BLaER1 treated with 17β-estradiol and CSF1 and Interleukin-3, amounts not matched to agents 10 nM and 100 nM (cell line): ENCODE results near the gene ZNFX1.

Source experiments
- H3K27ac ChIP-seq, 11 experiments: shearing (Covaris generic); formaldehyde crosslinking; 2 replicates each; pipeline ENCODE4 v1.8.1; 2022
- H3K27me3 ChIP-seq, 11 experiments: shearing (Covaris generic); formaldehyde crosslinking; 2 replicates each; pipeline ENCODE4 v1.8.1; 2022
- H3K36me3 ChIP-seq, 11 experiments: shearing (Covaris generic); formaldehyde crosslinking; 2 replicates each; pipeline ENCODE4 v1.8.1; 2022
- H3K4me1 ChIP-seq, 10 experiments: shearing (Covaris generic); formaldehyde crosslinking; 2 replicates each; pipeline ENCODE4 v1.8.1; 2022
- H3K4me2 ChIP-seq, 11 experiments: shearing (Covaris generic); formaldehyde crosslinking; 2 replicates each; pipeline ENCODE4 v1.8.1; 2022
- H3K4me3 ChIP-seq, 10 experiments: shearing (Covaris generic); formaldehyde crosslinking; 2 replicates each; pipeline ENCODE4 v1.8.1; 2022
- H3K9ac ChIP-seq, 11 experiments: shearing (Covaris generic); formaldehyde crosslinking; 2 replicates each; pipeline ENCODE4 v1.8.1; 2022
- H3K9me3 ChIP-seq, 11 experiments: shearing (Covaris generic); formaldehyde crosslinking; replicated peaks in 1 of 11; 2 replicates each; pipeline ENCODE4 v1.8.1; 2022
- H4K20me1 ChIP-seq, 11 experiments: shearing (Covaris generic); formaldehyde crosslinking; 2 replicates each; pipeline ENCODE4 v1.8.1; 2022
- Cebpa-rat ChIP-seq, 11 experiments: shearing (Covaris generic); IDR thresholded peaks; 2 replicates each; pipeline ENCODE4 v1.8.1; 2022

ZNFX1 gene

DNA sequence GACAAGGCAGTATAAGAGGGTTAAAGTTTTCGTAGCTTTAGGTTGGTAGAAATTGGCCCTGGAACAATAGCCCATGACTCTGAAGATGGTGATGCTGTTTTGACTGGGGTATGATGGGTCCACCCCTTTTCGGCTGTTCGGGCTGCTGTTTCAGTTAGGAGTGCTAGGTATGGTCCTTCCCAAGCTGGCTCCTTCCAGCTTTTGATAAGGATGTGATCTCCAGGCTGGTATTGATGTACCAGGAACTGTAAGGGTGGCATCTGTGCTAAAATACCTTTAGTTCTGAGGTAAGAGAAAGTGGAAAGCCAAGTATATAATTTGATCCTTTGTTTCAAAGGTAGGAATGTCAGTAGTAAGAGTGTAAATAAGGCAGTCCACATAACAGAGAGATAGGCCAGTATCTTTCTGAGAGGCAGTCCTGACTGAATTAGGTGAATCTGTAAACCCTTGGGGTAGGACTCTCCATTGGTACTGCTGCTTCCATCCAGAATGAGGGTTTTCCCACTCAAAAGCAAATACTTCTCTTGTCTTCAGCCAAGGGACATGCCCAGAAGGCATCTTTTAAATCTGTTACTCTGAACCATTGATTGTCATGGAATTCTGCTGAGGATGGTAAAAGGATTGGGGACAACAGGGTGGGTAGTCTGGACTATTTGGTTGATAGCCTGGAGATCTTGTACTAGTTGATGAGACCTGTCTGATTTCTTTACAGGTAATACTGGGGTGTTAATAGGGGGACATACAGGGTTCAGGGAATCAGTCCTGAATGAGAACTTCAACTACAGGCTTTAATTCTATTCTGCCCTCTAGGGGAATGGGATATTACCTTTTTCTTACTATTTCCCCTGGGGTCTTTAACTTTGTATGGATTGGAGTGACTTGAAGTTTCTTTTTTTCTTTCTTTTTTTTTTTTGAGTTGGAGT is 6.1 kb upstream of the ZNFX1 start:
- H3K4me1 ChIP-seq, result peaks cover 24 to 68% (median 51%) of the 10 kb centered on the region in 10 experiments; a peak in 19 of 20 replicates
- H4K20me1 ChIP-seq, result peaks cover 94 to 100% (median 100%) of the 10 kb centered on the region in 11 experiments
- peak overlapping the region in 8 of 11 experiments; percentile 95 to 100 (median 98); a peak in 8 of 22 replicates for H3K9ac ChIP-seq
- no peak for TF ChIP-seq Cebpa-rat (IDR thresholded peaks at IDR 0.05)
- peak overlapping the region; percentile 76 to 98 (median 90); a peak in 19 of 20 replicates for H3K4me3 ChIP-seq
- peak overlapping the region; percentile 56 to 92 (median 84) for H3K4me2 ChIP-seq
- H3K27me3 ChIP-seq, result no peaks in the 10 kb centered on the region; a peak in 1 of 22 replicates
- peaks cover 77 to 98% (median 85%) of the 10 kb centered on the region in 11 experiments for H3K9me3 ChIP-seq
- H3K36me3 ChIP-seq, result peaks cover 100% of the 10 kb centered on the region in 11 experiments
- peak overlapping the region in 4 of 11 experiments; percentile 8 to 99 (median 98); a peak in 4 of 22 replicates for H3K27ac ChIP-seq

DNA sequence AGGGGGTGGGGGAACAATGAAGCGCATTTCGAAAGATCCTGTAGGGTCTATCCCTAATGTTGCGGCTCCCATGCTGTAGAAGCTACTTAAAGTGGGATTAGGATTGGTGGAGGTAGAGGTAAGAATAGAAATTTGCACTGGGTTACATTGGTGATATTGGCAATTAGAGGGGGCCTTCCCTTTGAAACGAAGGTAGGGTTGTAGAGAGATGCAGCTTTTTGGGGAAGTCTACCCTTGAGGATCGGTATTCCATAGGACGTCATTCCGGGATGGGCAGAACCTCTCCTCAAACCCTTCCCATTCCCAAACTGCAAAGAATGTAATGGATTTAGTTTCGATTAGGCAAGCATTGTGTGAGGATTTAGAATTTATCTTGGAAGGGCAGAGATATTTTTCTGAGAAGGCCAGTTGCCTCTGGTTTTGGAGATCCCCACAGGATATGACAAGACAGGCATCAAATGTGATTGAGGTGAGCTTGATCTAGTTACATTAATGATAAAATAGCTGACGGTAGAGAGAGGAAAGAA is 5.4 kb upstream of the ZNFX1 start:
- peak overlapping the region; percentile 76 to 98 (median 90); a peak in 19 of 20 replicates for H3K4me3 ChIP-seq
- peak overlapping the region in 6 of 11 experiments; percentile 95 to 99 (median 98); a peak in 4 of 22 replicates for H3K27ac ChIP-seq
- peaks cover 77 to 92% (median 85%) of the 10 kb centered on the region in 11 experiments for H3K9me3 ChIP-seq
- H3K4me1 ChIP-seq, result peaks cover 24 to 68% (median 51%) of the 10 kb centered on the region in 10 experiments; a peak in 19 of 20 replicates
- peaks cover 88 to 97% (median 95%) of the 10 kb centered on the region in 11 experiments for H4K20me1 ChIP-seq
- H3K36me3 ChIP-seq, result peaks cover 94 to 96% (median 95%) of the 10 kb centered on the region in 11 experiments
- H3K9ac ChIP-seq, result peak overlapping the region in 9 of 11 experiments; percentile 2 to 100 (median 97); a peak in 11 of 22 replicates
- no peak for TF ChIP-seq Cebpa-rat (IDR thresholded peaks at IDR 0.05)
- H3K27me3 ChIP-seq, result no peaks in the 10 kb centered on the region; a peak in 1 of 22 replicates
- H3K4me2 ChIP-seq, result peak overlapping the region; percentile 56 to 92 (median 84)

DNA sequence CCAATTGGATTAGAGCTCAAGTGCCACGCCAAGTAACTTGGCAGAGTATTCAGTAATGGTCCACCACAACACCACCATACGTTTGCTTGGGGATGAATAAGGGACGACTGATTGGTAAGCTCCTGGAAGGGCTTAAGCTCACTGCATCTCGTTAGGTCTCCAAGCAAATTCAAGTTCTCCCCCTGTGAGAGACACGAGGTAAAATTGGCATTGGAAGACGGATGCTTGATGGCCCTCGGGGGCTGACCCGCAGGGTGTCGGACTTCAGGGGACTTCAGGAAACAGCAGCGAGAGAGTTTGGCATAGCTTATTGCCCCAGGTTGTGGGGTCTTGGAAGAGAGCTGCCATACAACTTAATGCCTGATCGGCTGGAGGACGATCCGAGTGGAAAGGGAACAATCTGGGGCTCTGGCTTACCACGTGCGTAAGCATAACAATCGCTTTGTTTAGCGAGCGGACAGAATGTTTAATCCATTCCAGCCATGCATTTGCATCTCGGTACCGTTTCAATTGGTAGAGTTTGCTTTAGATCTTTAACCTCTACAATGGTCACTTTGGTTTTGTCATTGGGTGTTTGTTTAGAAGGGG is 4.8 kb upstream of the ZNFX1 start:
- Histone ChIP-seq H3K9ac (peak overlapping the region in 9 of 11 experiments; percentile 95 to 100 (median 98); a peak in 11 of 22 replicates), H3K4me1 (peaks cover 24 to 66% (median 51%) of the 10 kb centered on the region in 10 experiments; a peak in 19 of 20 replicates), H3K36me3 (peaks cover 89 to 91% (median 90%) of the 10 kb centered on the region in 11 experiments), H3K4me2 (peak overlapping the region; percentile 56 to 92 (median 84)), H3K27me3 (no peaks in the 10 kb centered on the region; a peak in 1 of 22 replicates), H3K27ac (peak overlapping the region in 9 of 11 experiments; percentile 6 to 99 (median 97); a peak in 14 of 22 replicates), H3K4me3 (peak overlapping the region; percentile 76 to 98 (median 90); a peak in 19 of 20 replicates), H3K9me3 (peaks cover 77 to 87% (median 85%) of the 10 kb centered on the region in 11 experiments), H4K20me1 (peaks cover 82 to 91% (median 89%) of the 10 kb centered on the region in 11 experiments)
- no peak for TF ChIP-seq Cebpa-rat (IDR thresholded peaks at IDR 0.05)

DNA sequence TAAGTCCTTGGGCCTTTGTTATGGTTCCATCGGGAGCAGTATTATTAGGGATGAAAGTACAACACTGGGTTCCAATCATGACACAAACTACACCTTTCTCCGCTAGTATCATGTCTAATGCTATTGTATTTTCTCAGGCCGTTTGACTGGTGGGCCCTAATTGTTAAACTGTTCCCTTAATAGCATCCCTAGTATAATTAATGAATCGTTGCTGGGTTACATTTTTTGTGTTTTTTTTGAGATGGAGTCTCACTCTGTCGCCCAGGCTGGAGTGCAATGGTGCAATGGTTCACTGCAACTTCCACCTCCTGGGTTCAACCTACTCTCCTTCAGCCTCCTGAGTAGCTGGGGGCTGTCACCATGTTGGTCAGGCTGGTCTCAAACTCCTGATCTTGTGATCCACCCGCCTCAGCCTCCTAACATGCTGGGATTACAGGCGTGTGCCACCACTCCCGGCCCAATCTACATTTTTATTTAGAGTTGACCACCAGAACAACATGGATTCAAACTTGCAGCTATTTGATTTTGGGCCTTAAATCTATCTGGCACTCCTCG is 4.1 kb upstream of the ZNFX1 start:
- no peak for TF ChIP-seq Cebpa-rat (IDR thresholded peaks at IDR 0.05)
- H3K4me3 ChIP-seq, result peak overlapping the region; percentile 76 to 98 (median 90)
- peaks cover 82 to 84% (median 83%) of the 10 kb centered on the region in 11 experiments for H3K36me3 ChIP-seq

DNA sequence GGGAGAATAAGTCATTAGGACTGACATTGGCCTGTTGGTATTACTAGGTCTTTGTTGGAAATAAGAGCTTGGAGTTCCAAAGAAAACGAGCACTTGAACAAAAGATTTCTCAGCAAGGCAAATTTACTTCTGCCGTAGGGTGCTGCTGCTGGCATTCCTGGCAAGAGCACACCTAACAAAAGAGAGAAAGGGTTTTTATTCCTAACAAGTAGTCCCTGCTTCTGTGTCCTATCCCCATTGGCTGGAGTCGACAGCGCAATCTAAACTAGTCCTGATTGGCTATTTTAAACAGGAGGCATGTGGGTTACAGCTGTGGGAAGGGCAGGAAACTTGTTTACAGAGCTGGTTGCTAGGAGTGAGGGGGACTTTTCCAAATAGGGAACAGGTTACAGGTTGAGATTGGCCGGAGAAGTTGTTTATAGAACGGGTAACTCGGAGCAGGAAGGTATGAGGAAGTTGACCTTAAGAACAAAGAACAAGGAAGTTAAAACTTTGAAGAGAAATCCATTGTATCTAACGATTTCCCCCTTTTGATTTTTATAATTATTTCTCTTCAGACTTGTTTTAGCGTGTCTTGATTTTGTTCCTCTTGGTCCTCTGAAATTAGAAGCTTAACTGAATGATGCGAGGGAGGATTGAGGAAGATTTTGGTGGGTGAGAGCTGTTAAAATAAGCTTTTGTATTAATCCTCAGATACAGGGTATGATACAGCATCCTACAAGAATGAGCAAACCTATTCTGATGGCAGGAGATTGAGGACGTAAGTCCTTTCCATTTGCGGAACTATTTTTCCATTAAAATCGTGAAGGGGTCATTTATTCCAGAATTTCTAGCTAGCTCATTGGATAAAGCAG is 3.4 kb upstream of the ZNFX1 start:
- Histone ChIP-seq H3K36me3 (peaks cover 75 to 77% (median 76%) of the 10 kb centered on the region in 11 experiments), H3K27ac (peak overlapping the region in 10 of 11 experiments; percentile 91 to 99 (median 97); a peak in 19 of 22 replicates), H3K4me1 (peaks cover 26 to 62% (median 48%) of the 10 kb centered on the region in 10 experiments), H3K4me2 (peak overlapping the region; percentile 76 to 92 (median 88)), H3K4me3 (peak overlapping the region; percentile 76 to 98 (median 90)), H3K27me3 (no peaks in the 10 kb centered on the region), H4K20me1 (peaks cover 72 to 89% (median 79%) of the 10 kb centered on the region in 11 experiments), H3K9me3 (peaks cover 67 to 74% (median 73%) of the 10 kb centered on the region in 11 experiments), H3K9ac (peak overlapping the region in 9 of 11 experiments; percentile 95 to 100 (median 98); a peak in 18 of 22 replicates)
- TF ChIP-seq Cebpa-rat (IDR thresholded peaks at IDR 0.05), result no peak

More for the DNA sequence above, 4.1 kb upstream of the ZNFX1 start:
- Histone ChIP-seq H3K9ac (peak overlapping the region in 9 of 11 experiments; percentile 95 to 100 (median 98); a peak in 16 of 22 replicates), H3K4me1 (peaks cover 24 to 64% (median 51%) of the 10 kb centered on the region in 10 experiments; a peak in 19 of 20 replicates), H3K27me3 (no peaks in the 10 kb centered on the region; a peak in 1 of 22 replicates), H3K4me2 (peak overlapping the region; percentile 56 to 92 (median 84)), H4K20me1 (peaks cover 75 to 90% (median 83%) of the 10 kb centered on the region in 11 experiments), H3K9me3 (peaks cover 74 to 81% (median 80%) of the 10 kb centered on the region in 11 experiments), H3K27ac (peak overlapping the region in 10 of 11 experiments; percentile 91 to 99 (median 97); a peak in 17 of 22 replicates)

DNA sequence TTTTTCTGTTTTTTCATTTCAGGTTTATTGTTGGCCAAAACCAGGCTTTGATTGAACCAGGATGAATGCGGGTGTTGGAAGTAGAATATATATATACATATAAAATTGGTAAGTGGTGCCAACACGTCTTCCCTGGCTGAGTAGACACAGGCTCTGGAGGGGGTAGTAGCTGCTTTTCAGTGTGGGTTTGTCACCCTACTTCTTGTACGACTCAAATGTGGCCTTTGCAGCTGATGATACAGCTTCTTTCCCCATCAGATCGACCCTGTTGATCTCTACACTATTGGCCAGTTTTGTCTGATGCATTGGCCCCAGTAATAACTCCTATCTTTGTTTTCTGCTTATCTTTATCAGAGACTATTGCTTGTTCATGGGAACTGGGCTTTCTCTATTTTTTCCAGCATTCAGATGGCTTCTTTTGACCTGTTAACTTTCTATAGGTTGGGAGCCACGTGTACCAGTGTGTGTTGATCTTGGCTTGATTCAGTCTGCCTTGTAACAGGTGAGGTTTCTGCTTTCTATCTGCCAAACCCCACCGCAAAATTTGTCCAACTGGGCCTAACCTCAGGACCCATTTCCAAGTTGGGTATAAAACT is 2.7 kb upstream of the ZNFX1 start:
- Histone ChIP-seq H4K20me1 (peaks cover 72 to 89% (median 79%) of the 10 kb centered on the region in 11 experiments), H3K4me1 (peaks cover 33 to 63% (median 51%) of the 10 kb centered on the region in 10 experiments)
- no peak for TF ChIP-seq Cebpa-rat (IDR thresholded peaks at IDR 0.05)

More for the DNA sequence above, 2.7 kb upstream of the ZNFX1 start:
- Histone ChIP-seq H3K9me3 (peaks cover 61 to 67% (median 65%) of the 10 kb centered on the region in 11 experiments), H3K4me2 (peak overlapping the region; percentile 76 to 92 (median 88)), H3K27me3 (no peaks in the 10 kb centered on the region), H3K36me3 (peaks cover 70 to 73% (median 71%) of the 10 kb centered on the region in 11 experiments), H3K27ac (peak overlapping the region in 10 of 11 experiments; percentile 91 to 99 (median 97); a peak in 20 of 22 replicates), H3K9ac (peak overlapping the region in 10 of 11 experiments; percentile 93 to 100 (median 98); a peak in 18 of 22 replicates), H3K4me3 (peak overlapping the region; percentile 76 to 98 (median 90))
